HG03045 (cell line): ENCODE data around the gene CACNA1C.

Experiments used
- ATAC-seq: cut with Tn5 transposase; IDR thresholded peaks from one replicate; pipeline ENCODE4 v1.9.1; 2021; ENCODE audit warnings: mild to moderate bottlenecking, moderate library complexity; ENCODE audit not compliant: unreplicated experiment

Gene CACNA1C

DNA sequence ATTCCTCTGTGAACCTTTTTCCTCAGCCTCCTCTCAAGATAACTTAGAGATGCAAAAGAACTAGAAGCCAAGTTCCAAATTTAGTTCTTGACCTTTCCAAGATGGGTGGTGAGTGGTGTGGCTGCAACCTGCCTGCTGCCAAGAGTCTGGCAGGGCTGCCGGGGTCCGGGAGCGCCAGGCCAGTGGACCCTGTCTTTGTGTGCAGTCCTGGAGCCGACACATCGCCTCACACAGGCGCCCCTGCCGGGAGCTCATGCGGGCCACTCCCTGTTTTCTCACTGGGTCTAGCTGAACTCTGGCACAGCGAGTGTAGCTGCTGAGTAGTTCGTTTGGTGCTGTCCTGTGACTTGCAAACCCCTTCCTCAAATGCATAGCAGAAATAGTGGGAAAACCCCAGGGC, 84.9 kb downstream of the CACNA1C start:
- no peak for ATAC-seq

DNA sequence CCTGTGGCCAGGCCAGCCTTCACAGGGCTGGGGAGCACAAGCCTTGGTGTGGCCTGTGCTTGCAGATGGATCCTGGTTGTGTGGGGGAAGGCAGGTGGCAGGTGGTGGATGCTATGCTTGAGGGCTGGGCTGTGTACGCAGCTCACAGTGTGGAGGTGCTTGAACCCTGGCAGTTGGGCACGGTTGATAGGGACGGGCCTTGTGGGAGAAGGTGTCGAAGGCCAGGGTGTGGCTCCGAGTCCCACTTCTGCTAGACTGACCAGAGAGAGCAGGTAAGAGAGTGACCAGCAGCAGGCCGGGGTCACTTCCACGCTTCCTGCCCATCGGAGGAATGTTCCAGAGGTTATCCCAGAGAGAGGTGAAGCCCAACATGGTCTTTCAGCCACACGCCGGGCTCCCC, 85.5 kb downstream of the CACNA1C start:
- no peak for ATAC-seq

DNA sequence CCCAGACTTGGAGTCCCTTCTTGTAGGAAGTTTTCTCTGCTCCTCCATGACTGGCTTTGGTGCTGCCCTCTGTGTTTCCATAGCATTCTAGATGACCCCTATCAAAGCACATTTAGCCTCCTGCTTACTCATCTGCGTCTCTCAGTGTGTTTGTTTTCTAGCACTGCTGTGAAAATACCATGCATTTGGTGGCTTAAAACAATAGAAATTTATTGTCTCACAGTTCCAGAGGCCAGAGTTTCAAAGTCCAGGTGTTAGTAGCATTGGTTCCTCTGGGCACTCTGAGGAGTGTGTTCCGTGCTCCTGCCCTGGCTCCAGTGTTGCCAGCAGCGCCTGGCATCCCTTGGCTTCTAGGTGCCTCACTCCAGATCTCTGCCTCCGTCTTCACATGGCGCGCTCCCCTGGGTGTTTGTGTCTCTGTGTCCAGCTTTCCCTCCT, 86.1 kb downstream of the CACNA1C start:
- ATAC-seq: no peak

DNA sequence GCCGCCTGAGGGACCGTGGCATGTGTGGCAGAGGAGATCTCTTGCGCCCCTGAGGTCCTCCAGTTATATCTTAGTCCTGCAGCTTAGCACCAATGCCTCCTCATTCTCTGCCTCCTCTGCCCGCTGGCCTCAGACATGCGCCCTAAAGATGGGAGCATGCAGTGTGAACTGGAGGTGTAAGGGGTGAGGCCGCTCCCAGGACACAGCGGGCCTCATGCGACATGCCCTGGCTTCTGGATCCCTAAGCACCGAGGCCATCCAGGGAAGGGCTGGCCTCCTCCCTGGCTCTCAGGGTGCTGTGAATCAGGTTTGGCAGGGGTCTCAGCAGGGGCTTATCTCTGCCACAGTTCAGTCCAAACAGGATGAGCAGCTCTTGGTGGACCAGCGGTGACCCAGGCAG, 86.9 kb downstream of the CACNA1C start:
- no peak for ATAC-seq

DNA sequence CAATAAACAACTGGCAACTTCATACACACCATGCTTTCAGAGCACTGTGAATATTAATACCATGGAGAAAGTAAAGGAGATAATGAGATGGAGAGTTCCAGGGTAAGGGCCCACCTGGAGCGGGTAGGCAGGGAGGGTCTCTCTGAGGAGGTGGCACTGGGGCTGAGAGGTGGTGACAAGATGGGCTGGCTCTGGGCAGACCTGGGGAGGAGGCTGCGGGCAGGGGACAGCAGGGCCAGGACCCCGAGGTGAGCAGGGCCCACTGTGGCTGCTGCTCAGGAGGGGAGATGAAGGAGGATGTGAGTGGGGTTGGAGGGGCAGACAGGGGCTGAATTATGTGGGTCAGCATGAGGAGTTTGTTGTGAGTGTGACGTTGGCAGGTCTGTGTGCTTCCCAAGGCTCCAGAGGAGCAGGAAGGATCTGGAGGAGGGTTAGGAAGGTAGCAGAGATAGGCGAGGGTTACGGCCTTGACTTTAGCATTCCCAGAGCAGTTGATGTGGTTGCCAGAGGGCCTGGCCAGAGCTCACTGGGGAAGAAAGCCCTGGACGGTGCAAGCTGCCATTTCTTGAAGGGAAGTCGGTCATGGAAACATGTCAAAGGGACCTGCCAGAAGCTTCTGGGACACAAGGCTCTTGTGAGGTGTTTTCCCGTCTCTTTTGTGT, 88.2 kb downstream of the CACNA1C start:
- no peak for ATAC-seq

DNA sequence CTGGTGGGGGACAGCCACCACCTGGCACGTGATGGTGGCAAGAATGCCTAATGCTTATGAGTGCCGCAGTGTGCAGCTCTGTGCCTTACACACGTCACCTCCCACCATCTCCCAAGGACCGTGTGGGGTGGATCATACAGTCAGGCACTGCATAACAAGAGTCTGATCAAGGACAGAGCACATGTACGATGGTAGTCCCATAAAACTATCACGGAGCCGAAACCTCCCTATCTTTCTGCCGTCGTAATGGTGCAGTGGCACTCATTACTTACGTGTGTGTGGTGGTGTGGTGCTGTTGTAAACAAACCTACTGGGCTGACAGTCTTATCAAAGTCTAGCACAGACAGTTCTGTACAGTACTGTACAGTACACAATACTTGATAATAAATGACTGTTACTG, 89.3 kb downstream of the CACNA1C start:
- ATAC-seq: no peak

DNA sequence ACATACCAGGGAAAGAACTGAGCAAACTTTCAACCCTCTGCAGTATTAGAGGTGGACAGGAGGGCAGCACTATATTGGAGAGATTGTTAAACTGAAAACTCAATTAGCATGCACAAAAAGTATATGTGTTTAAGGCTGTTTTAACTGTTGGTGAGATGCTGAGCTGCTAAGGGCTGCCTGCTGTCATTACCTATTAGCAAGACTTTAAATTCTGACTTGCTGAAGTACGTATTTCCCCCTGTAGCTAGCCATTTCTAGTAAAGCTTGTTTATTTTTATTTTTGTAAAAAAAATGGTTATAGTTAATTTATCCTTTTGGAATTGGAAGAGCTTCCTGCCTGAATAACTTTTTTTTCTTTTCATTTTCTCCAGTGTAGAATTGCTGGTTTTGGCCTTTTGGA, 92.2 kb downstream of the CACNA1C start:
- ATAC-seq: no peak

DNA sequence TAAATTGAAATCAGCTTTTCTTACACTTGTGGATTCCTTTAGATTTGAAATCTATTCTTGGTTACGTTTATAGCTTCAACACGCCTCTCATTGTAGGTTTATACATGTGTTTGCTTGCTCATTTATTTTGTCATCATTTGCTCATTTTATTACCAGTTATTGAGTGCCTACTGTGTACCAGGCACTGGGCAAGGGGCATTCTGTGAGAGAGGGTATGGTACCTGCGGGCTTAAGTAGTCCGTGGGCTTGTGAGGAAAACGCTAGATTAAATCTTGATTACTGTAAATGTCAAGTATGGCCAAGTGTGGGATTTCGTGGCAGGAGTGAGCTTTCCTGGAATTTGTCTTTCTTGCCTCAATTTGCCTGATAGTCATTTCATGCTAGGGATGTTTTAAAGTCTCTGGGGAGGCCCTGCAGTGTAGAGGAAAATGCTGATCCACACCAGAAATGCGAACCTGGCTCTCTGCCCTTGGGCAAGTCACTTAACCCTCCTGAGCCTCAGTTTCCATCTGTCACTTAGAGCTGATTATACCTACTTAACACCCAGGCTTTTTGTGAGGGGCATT, 92.7 kb downstream of the CACNA1C start:
- ATAC-seq: no peak

DNA sequence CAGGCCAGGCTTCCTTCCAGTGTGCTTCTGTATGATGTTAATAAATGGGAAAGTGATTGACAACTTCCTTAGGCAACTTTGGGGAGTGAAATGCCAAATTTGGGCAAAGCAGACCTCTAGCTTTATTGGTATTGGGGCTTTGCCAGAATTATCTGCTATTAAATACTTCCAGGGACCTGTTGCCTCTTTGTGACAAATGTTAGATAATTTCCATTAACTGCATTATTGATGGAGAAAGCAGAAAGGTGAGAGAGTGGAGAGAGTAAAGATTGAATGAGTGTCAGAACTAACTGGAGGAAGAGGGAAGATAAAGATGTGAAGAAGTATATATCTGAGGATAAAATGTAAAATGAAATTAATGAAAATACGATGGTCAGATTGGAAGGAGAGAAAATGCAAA, 94.5 kb downstream of the CACNA1C start:
- no peak for ATAC-seq

DNA sequence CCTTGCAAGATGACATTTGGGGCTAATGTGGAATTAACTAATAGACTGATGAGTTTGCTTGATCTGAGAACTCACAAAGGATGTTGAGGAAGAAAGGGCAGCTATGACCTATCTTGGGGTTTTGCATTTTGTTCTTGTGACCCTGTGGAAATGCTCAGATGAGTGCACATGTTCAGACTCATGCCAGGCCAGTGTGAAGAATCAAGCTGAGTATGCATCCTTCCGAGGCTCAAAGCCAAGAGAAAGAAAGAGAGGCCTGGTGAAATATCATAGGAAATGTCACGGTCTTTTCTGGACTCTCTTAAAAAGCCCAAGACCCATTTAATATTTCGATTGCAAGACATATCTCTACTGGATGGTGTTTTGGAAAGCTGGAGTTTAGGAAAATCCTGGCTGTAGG, 96.3 kb downstream of the CACNA1C start:
- no peak for ATAC-seq

DNA sequence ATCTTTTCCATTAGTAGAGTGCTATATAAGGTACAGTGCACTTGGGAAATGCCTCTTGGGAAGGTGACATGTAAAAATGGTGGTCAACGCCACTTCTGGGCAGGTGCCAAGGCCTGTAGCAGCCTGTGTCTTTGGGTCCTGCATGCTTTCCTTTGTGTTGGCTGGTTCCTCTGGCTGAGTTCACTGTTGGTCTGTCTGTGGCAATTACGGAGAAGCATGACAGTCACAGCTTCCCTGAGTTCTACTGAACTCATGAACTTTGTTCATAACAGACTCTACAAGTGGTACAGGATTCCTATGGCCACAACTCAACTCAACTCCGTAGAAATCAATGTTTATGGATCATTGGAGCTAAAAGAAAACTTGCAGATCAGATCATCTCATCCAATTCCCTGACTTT, 98.0 kb downstream of the CACNA1C start:
- no peak for ATAC-seq

DNA sequence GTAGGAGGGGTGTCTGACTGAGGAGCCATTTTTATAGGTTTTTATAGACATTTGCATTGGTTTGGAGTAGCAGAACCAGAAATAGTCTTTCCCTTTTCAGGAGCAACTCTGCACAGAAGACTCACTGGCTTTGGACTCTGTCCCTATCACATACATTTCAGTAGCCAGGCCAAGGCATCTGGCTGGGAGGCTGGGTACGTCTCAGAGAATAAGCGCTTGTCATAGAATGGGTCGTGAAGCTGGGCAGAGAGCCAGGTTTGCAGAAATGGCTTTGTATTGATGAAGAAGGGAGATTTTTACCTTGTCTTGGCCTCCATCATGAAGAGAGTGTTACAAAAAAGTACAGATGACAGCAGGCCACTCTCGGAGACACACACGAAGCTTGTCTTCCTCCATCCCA, 98.6 kb downstream of the CACNA1C start:
- ATAC-seq: no peak

DNA sequence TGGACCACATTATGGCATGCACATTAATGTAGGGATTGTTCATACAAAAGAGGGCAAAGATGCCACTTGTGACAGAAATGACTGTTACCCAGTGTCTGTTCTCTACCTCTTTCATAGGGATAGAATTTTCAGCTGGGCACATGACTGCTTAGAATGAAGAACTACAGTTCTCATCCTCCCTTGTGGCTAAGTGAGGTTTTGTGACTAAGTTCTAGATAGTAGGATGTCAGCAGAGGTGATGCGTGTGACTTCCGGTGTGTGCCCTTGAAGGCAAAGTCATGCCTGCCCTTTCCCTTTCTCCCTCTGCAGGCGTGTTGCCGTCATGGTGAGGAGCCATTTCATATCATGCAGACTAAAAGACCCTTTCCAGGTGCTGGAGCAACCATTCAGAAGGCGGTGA, 99.3 kb downstream of the CACNA1C start:
- no peak for ATAC-seq

DNA sequence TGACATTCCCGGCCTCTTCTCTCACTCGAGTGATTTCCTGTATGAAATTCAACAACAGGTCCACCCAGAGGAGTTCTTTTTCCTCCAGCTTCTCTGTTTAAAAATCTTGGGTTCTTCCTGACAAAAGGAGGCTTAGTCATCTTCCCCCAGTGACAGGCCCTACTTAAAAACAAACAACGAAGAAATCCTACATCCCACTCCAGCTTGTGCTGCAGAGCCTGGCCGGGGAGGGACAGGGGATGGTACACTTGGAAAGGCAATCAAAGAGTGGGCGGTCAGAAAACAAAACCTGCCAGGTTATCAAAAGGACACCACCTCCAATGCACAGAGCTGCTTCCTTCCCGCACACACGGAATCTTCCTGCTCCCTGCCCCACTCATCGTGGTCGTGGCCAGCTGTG, 101.3 kb downstream of the CACNA1C start:
- no peak for ATAC-seq

DNA sequence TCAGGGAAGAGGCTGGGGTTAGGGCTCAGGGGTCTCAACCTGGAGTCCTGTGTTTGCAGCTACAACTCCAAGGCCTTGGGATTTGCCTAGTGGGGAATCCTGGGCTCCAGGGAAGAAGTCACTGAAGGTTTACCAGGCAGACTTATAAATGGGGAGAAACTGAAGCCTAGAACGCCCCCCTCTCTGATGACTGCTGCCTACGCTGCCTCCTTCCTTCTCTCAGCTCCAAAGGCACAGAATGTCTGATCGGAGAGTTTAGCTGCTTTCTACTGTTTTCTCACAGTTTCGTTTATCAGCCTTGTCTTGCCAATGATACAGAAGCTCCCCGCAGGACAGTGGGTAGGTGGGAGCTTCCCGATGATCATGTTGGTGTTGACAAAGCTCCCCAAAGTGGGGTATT, 101.7 kb downstream of the CACNA1C start:
- no peak for ATAC-seq

DNA sequence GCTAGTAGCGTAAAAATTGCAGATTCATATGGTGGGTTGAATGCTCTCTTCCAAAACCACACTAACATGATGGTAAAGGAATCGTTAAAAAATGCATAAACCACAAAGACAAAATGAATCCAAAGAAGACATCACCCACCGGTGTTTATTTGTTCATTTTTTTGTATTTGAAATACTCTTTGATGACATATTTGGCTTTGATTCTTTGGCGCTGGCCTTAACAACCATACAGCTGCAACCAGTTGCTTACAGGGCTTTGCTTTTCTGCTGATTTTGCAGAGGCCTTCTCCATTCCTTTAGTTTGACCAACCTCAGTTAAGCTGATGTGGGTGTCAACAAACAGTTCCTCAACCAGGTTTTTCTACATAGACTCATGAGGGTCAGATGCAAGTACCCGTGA, 103.5 kb downstream of the CACNA1C start:
- ATAC-seq: no peak

DNA sequence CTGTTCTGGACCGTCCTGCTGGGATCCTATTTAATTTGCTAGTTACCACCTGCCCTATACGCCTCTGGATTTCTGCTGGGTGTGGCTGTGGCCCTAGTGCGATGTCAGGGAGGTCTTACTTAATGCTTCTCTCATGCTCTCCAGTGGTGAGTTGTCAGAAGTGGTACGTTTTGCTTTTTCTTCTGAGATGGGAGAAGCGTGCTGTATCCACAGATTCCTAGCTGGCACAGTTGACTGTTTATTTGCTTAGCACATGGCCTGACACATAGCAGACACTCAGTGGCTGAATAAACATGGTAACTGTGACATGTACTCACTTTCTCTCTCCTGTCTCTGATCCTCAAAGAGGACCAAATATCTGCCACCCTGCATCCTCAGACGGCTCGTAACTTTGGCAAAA, 107.3 kb downstream of the CACNA1C start:
- no peak for ATAC-seq

DNA sequence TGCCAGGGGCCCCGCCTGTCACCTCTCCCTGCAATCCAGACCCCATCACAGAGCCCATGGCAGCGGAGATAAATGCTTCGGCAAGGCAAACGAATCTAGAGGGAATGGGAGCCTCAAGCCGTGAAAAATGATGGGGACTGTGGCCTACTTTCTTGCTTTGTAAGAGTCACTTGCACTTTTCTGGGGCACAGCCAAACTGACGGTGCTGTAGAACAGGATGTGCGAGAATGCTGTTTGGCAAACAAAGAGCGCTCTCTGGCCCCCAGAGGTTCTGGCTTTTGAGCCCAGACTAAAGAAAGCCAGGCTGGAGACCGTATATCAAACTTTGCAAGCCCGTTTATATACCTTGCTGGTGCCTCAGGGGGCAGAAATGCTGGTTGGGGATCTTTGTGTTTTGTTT, 108.7 kb downstream of the CACNA1C start:
- no peak for ATAC-seq

DNA sequence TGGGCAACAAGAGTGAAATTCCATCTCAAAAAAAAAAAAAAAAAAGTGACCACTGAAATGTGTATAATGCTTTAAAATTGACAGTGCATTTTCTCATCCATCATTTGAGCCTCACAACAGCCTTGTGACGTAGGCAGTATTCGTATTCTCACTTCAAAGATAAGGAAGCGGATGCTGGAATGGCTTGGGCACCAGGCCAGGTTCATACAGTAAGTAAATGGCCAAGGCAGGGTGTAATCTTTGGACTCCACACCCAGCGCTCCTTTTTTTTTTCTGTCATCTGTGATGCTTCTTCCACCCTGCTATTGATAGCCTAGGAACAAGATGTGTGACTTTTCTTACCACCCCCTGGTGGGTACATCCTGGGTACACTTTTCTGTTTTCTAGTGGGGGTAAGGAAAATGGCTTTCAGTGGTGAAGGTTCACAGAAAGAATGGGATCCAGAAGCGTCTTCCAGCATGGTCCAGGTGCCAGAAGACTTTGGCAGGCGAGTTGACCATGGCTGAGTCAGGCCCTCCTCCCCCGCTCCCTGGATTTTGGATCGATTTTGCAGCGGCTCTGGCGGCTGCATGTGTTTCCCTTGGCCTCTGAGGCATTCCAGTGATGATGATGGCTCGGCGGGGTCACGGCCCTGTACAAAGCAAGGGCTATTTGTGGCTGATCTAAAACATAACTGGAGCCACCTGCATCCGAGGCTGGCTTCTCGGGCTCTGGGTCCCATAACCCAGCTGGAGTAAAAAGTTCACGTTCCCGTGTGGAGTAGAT, 110.6 kb downstream of the CACNA1C start:
- ATAC-seq: no peak

DNA sequence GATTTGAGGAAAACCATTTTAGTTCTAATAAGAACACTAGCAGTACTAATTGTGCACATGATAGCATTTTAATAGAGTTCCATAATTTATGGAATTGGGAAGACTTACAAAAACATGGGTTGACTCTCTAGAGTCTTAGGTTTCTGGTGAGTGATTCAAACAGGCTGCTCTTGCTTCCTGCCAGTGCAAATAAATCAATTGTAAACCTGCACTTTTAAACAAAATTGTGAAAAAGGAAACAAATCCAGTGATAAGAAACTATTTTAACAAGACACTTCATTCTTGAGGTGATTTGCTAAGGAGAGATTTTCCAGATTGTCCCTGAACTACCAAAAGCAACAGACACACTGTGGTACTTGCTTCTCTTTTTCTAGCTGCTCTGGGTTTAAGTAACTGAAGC, 112.2 kb downstream of the CACNA1C start:
- no peak for ATAC-seq

DNA sequence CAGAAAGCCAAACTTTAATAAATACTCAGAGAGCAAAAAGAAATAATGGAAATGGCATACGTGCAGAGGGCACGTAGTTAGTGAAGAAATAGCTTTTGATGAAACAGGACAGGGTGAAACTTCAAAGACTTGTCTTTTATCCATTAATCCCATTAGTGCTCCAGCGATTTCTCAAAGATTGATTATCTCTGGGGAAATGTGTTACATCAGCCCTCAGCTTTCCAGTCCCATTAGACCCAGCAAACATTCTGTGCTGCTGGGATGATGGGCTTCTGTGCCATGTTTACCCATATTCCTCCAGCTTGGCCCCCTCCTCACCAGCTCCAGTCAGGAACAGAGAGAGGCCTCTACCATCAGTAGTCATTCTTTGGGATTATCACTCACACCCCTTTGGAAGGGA, 113.1 kb downstream of the CACNA1C start:
- no peak for ATAC-seq

DNA sequence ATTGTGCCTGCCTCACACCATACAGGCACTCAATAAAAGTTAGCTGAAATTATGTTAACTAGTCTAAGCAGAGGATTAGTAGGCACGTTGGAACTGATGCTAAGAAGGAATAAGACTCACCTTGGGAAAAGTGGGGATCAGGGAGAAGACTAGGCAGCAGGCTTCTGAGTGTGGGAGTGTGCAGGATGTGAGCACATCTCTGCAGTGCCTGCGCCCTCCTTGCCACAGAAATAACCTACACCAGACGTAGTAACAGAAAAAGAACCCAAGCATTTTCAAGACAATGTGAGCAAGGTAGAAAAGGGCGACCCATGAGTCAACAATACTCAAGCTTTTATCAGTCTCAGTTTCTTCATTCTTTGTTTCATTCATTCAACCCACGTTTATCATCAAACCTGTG, 113.9 kb downstream of the CACNA1C start:
- ATAC-seq: no peak
